Gastrocnemius medialis (tissue), 4 donors: Measurements from ENCODE around the gene BHMT2. TPM values are rescaled to one million over a fixed set of nuclear protein-coding genes. Genes with fewer than 3 reads are reported as not detected.

Source experiments
- ATAC-seq, 2 donors: fragments of 150-250 bp; one replicate each; pipeline ENCODE4 v1.9.1; 2016
- DNase-seq, 2 donors: peaks; one replicate each; pipeline ENCODE4 v3.0.0-alpha.2; 2019
- H3K27ac ChIP-seq, 4 donors: fragments of 200-600 bp; sonication (generic); 1 replicate in 1 of 4; 2 replicates in 3 of 4; pipeline ENCODE4 v1.5.1; 2016 to 2018; ENCODE audit warnings: mild to moderate bottlenecking in 2 of 4, moderate library complexity in 1 of 4
- H3K27me3 ChIP-seq, 3 donors: fragments of 200-600 bp; sonication (generic) in 2 of 3; 1 replicate in 1 of 3; 2 replicates in 2 of 3; pipeline versions ENCODE4 v1.5.1 to v1.6.0; 2016 to 2019; ENCODE audit warnings: mild to moderate bottlenecking in 1 of 3, moderate library complexity in 1 of 3
- H3K36me3 ChIP-seq, 2 donors: fragments of 200-600 bp; sonication (generic) in 1 of 2; one replicate each; pipeline ENCODE4 v1.5.1; 2017 to 2018
- H3K4me1 ChIP-seq, 2 donors: fragments of 200-600 bp; sonication (generic) in 1 of 2; one replicate each; pipeline ENCODE4 v1.5.1; 2016 to 2017; ENCODE audit warnings: mild to moderate bottlenecking in 2 of 2
- H3K4me3 ChIP-seq, 4 donors: fragments of 200-600 bp; sonication (generic) in 3 of 4; 1 replicate in 1 of 4; 2 replicates in 3 of 4; pipeline ENCODE4 v1.5.1; 2016 to 2019; ENCODE audit warnings: mild to moderate bottlenecking in 2 of 4
- H3K9me3 ChIP-seq, 3 donors: fragments of 200-600 bp; sonication (generic) in 2 of 3; 1 replicate in 1 of 3; 2 replicates in 2 of 3; pipeline ENCODE4 v1.5.1; 2016 to 2019
- POLR2A ChIP-seq, 2 donors: fragments of 450-650 bp; IDR thresholded peaks; one replicate each; pipeline ENCODE4 v1.6.1; 2017; ENCODE audit warnings: antibody characterized with exemption in 2 of 2, mild to moderate bottlenecking in 2 of 2, moderate library complexity in 2 of 2
- in situ Hi-C, 4 donors: fragments of 200-750 bp; cut with MboI; loops; one replicate each; pipeline versions ENCODE4 v1.15.0 to v1.8.0; 2017; ENCODE audit warnings: low sequenced_read_pairs in 4 of 4
- intact Hi-C: fragments of 100-400 bp; cut with DNase I; formaldehyde crosslinking; loops from one replicate; pipeline ENCODE4 v1.15.1; 2023; ENCODE audit warnings: low total_unique reads
- total RNA-seq, 4 donors: library from RNA; depleted of rRNA; stranded (reverse); fragments of >200 nt; gene quantifications; one replicate each; pipeline versions ENCODE4 v1.1.0 to v1.2.3, GENCODE V29; 2016
- TF ChIP-seq, protein P1 (sequence below), 5 experiments: fragments of 450-650 bp in 3 of 5; fragments of 200-600 bp in 2 of 5; sonication (generic) in 2 of 5; IDR thresholded peaks in 4 of 5; conservative IDR thresholded peaks in 1 of 5; 1 replicate in 4 of 5; 2 replicates in 1 of 5; pipeline ENCODE4 v1.5.1; 2016 to 2019; ENCODE audit warnings: antibody characterized with exemption in 5 of 5, mild to moderate bottlenecking in 3 of 5, moderate library complexity in 3 of 5

The BHMT2 gene
- total RNA-seq, 4 donors from 2014 or later, result 3.3 to 7.1 (median 5.0) TPM

- ATAC-seq, result no peak
- Histone ChIP-seq H3K9me3 (no peaks in the 10 kb centered on the region), H3K27me3 (no peaks in the 10 kb centered on the region), H3K4me1 (no peaks in the 10 kb centered on the region), H3K27ac (no peak overlapping the region), H3K36me3 (no peaks in the 10 kb centered on the region), H3K4me3 (no peak overlapping the region)
- intact Hi-C loops (no loop called here), in situ Hi-C loops (loop anchor here in 1 of 4 donors (10.0 kb wide), 1 partner anchor 68 kb away; no protein-coding TSS in a partner anchor)
- TF ChIP-seq, protein P1, sequence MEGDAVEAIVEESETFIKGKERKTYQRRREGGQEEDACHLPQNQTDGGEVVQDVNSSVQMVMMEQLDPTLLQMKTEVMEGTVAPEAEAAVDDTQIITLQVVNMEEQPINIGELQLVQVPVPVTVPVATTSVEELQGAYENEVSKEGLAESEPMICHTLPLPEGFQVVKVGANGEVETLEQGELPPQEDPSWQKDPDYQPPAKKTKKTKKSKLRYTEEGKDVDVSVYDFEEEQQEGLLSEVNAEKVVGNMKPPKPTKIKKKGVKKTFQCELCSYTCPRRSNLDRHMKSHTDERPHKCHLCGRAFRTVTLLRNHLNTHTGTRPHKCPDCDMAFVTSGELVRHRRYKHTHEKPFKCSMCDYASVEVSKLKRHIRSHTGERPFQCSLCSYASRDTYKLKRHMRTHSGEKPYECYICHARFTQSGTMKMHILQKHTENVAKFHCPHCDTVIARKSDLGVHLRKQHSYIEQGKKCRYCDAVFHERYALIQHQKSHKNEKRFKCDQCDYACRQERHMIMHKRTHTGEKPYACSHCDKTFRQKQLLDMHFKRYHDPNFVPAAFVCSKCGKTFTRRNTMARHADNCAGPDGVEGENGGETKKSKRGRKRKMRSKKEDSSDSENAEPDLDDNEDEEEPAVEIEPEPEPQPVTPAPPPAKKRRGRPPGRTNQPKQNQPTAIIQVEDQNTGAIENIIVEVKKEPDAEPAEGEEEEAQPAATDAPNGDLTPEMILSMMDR (IDR thresholded peaks at IDR 0.05 in 4 of 5, conservative IDR thresholded peaks at IDR 0.05 in 1 of 5), result no peak
- no peak for DNase-seq
Measured at GRCh38 chr5:79036769-79037168, 32.8 kb upstream of the BHMT2 start.

- TF ChIP-seq, protein P1 (IDR thresholded peaks at IDR 0.05 in 4 of 5, conservative IDR thresholded peaks at IDR 0.05 in 1 of 5), result no peak
- no peak for TF ChIP-seq POLR2A (IDR thresholded peaks at IDR 0.05)
- Histone ChIP-seq H3K27me3 (no peaks in the 10 kb centered on the region), H3K36me3 (no peaks in the 10 kb centered on the region), H3K27ac (no peak overlapping the region), H3K4me1 (no peaks in the 10 kb centered on the region), H3K4me3 (no peak overlapping the region), H3K9me3 (no peaks in the 10 kb centered on the region)
- ATAC-seq (no peak), DNase-seq (no peak)
- in situ Hi-C loops, result no loop called here
- intact Hi-C loops, result no loop called here
Measured at GRCh38 chr5:79042188-79042587, 27.4 kb upstream of the BHMT2 start.

DNA sequence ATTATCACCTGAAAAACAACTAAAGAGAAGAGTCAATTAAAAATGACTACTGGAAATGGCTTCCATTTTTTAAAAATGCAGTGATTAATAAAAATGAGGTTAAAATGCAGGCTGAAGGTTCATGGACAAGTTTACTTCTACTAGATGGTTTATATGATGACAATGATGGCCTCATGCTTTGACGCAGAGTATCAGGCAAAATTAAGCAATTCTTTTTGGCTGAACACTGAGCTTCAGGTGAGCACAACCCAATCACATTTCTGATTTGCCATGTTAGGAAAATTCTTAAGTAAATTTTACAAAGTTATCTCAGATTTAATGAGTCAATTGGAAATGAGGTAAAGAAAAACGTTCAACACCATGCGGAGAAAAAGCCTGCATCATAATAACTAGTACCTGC, 22.4 kb upstream of the BHMT2 start:
- in situ Hi-C loops, result no loop called here
- intact Hi-C loops, result no loop called here
- no peaks in the 10 kb centered on the region for H3K4me1 ChIP-seq
- H3K4me3 ChIP-seq, result no peak overlapping the region
- DNase-seq (no peak), ATAC-seq (no peak)
- H3K27ac ChIP-seq, result no peak overlapping the region
- no peak for TF ChIP-seq POLR2A (IDR thresholded peaks at IDR 0.05)
- TF ChIP-seq, protein P1 (IDR thresholded peaks at IDR 0.05 in 4 of 5, conservative IDR thresholded peaks at IDR 0.05 in 1 of 5), result no peak
- H3K36me3 ChIP-seq, result no peaks in the 10 kb centered on the region
- H3K9me3 ChIP-seq, result no peaks in the 10 kb centered on the region
- H3K27me3 ChIP-seq, result no peaks in the 10 kb centered on the region

DNA sequence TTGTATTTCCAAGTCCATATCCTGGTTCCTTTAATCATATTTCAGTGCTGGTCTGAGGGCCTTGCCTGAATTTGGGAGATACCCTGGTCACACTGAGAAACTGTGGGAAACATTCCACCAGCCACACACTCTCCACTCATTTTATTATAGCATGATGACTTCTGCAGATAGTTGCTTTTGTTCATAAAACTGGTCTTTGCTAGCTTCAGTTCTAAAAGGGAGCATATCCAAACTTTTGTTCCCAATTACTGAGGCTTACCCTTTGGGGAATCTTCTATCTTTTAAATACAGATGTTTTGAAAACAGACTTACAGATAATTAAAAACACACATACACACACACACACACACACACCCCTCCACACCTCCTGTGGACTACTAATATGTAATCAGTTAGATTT, 21.1 kb upstream of the BHMT2 start:
- DNase-seq, result no peak
- ATAC-seq, result no peak
- in situ Hi-C loops, result no loop called here
- Histone ChIP-seq H3K27me3 (no peaks in the 10 kb centered on the region), H3K4me3 (no peak overlapping the region), H3K4me1 (no peaks in the 10 kb centered on the region), H3K9me3 (no peaks in the 10 kb centered on the region), H3K27ac (no peak overlapping the region), H3K36me3 (no peaks in the 10 kb centered on the region)
- intact Hi-C loops, result no loop called here
- TF ChIP-seq POLR2A (IDR thresholded peaks at IDR 0.05), result no peak
- TF ChIP-seq, protein P1 (IDR thresholded peaks at IDR 0.05 in 4 of 5, conservative IDR thresholded peaks at IDR 0.05 in 1 of 5), result no peak

DNA sequence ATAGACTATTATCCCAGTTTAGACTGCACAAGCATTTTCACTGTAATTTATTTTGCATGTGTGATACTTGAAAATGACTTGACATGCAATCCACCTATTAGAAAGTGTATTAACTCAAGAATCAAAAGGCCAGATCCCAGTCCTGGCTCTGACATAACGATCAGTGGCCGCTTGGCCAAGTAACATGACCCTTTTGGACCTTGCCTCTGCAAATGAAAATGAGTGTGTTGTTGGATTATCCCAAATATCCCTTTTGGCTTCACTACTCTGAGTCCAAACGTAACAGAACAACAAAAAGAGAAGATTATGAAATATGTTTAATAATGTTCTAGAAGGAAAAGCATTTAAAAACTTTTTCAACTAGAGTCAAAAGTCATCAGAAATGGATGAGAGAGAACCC, 19.1 kb upstream of the BHMT2 start:
- H3K4me3 ChIP-seq, result no peak overlapping the region
- TF ChIP-seq POLR2A (IDR thresholded peaks at IDR 0.05), result no peak
- TF ChIP-seq, protein P1 (IDR thresholded peaks at IDR 0.05 in 4 of 5, conservative IDR thresholded peaks at IDR 0.05 in 1 of 5), result no peak
- H3K36me3 ChIP-seq, result no peaks in the 10 kb centered on the region
- intact Hi-C loops, result no loop called here
- no peaks in the 10 kb centered on the region for H3K27me3 ChIP-seq
- in situ Hi-C loops, result no loop called here
- no peaks in the 10 kb centered on the region for H3K4me1 ChIP-seq
- no peak overlapping the region for H3K27ac ChIP-seq
- no peaks in the 10 kb centered on the region for H3K9me3 ChIP-seq
- ATAC-seq, result no peak
- no peak for DNase-seq
